Thyroid gland (tissue), 4 donors: Measurements from ENCODE around the gene ZC3H6.

Source experiments
- CTCF ChIP-seq, 6 experiments: fragments of 200-600 bp in 3 of 6; fragments of 450-650 bp in 3 of 6; sonication (generic) in 3 of 6; IDR thresholded peaks; one replicate each; pipeline ENCODE4 v1.5.1; 2016 to 2019; ENCODE audit warnings: antibody characterized with exemption in 6 of 6, mild to moderate bottlenecking in 2 of 6, inconsistent platforms in 1 of 6, moderate library complexity in 1 of 6
- POLR2A ChIP-seq, 2 donors: fragments of 450-650 bp; IDR thresholded peaks; one replicate each; pipeline ENCODE4 v1.6.1; 2017; ENCODE audit warnings: antibody characterized with exemption in 2 of 2, mild to moderate bottlenecking in 2 of 2, moderate library complexity in 1 of 2

DNA sequence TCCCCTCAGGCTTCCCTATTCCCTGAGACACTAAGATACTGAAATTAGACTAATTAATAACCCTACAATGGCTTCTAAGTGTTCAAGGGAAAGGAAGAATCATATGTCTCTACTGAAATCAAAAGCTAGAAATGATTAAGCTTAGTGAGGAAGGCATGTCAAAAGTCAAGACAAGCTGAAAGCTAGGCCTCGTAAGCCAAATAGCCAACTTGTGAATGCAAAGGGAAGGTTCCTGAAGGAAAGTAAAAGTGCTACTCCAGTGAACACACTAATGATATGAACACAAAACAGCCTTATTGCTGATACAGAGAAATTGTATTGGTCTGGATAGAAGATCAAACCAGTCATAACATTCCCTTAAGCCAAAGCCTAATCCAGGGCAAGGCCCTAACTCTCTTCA, 30.5 kb upstream of the ZC3H6 start:
- TF ChIP-seq CTCF (IDR thresholded peaks at IDR 0.05) (no peak), POLR2A (IDR thresholded peaks at IDR 0.05) (no peak)
